HG03095 (cell line): ENCODE measurements around the gene GGTA1.

Source experiments
- ATAC-seq: cut with Tn5 transposase; IDR thresholded peaks from one replicate; pipeline ENCODE4 v1.9.1; 2021; ENCODE audit warnings: moderate library complexity; ENCODE audit not compliant: unreplicated experiment

The GGTA1 gene

DNA sequence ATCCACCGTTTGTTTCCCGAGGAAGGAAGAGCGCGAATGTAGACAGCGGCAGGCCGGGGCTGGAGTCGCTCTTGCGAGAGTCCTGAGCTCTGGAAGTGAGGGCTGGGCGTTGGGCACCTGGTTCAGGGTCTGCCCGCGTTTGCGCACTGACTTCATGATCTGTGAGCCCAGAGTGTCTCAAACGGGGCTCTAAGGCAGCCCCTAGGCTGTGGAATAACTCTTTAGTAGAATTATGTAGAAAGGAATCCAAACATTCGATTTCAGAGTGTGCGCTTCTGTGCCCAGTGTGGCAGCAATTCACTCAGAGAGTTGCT, 478 bp upstream of the GGTA1 start:
- ATAC-seq, result no peak

- no peak for ATAC-seq
Measured at GRCh38 chr9:121499177-121499426, 542 bp downstream of the GGTA1 start.

GRCh38 chr9:121498487-121499176, 1.0 kb downstream of the GGTA1 start:
- ATAC-seq, result peak; percentile 8

GRCh38 chr9:121498150-121498486, 1.5 kb downstream of the GGTA1 start:
- peak; percentile 70 for ATAC-seq

GRCh38 chr9:121495976-121496375, 3.7 kb downstream of the GGTA1 start:
- no peak for ATAC-seq

DNA sequence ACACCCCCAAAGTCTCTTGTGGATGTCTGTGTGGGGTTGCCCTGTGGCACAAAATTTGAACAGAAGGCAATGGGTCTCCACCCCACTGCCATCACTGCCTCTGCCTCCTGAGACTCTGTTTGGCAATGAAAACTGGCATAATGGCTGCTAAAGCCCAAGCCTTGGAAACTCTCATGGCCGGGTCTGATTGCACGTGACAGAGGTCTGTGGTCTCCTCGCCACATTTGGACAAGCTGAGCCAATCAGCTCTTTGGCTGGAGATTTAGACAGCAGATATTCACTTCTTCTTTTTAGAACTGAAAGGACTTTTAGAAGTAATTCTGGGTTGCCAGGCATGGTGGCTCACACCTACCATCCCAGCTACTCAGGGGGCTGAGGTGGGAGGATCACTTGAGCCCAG, 5.5 kb downstream of the GGTA1 start:
- ATAC-seq, result no peak

DNA sequence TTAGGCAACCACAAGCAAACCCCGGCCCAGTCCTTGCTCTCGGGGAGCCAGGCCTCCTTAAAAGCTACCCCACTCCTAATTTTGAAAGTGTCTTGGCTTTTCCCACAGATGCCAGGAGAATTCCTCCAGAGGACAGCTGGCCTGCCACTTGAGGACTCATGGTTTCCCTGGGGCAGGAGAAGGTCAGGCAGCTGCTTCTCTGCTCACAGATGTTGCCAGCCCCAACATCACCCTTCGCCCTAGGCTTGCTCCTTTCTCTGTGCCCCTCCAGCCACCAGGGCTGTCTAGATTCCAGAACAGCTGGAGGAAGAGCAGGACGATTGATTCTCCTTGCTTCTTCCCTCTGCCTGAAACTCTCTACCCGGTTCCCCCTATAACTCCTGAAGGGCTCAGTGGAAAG, 8.5 kb downstream of the GGTA1 start:
- no peak for ATAC-seq

DNA sequence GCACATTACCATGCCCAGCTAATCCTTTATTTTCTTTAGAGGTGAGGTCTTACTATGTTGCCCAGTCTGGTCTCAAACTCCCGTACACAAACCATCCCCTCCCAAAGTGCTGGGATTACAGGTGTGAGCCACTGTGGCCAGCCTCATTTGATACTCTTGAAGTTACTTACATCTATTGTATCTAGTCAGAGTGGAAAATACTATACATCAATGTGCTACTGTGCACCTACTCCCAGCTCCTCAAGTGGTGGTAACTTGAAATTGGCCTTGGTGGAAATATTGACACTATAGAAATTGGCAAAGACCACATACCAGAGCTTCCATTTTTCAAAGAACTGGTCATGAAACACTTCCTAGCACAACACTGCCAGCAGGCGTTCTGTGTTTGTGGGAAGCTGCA, 10.3 kb downstream of the GGTA1 start:
- ATAC-seq, result no peak

GRCh38 chr9:121486043-121486442, 13.6 kb downstream of the GGTA1 start:
- ATAC-seq, result no peak

GRCh38 chr9:121485623-121486022, 14.0 kb downstream of the GGTA1 start:
- no peak for ATAC-seq

GRCh38 chr9:121484651-121485446, 14.8 kb downstream of the GGTA1 start:
- no peak for ATAC-seq

- no peak for ATAC-seq
Measured at GRCh38 chr9:121483473-121484031, 16.1 kb downstream of the GGTA1 start.

- no peak for ATAC-seq
Measured at GRCh38 chr9:121483049-121483448, 16.6 kb downstream of the GGTA1 start.

DNA sequence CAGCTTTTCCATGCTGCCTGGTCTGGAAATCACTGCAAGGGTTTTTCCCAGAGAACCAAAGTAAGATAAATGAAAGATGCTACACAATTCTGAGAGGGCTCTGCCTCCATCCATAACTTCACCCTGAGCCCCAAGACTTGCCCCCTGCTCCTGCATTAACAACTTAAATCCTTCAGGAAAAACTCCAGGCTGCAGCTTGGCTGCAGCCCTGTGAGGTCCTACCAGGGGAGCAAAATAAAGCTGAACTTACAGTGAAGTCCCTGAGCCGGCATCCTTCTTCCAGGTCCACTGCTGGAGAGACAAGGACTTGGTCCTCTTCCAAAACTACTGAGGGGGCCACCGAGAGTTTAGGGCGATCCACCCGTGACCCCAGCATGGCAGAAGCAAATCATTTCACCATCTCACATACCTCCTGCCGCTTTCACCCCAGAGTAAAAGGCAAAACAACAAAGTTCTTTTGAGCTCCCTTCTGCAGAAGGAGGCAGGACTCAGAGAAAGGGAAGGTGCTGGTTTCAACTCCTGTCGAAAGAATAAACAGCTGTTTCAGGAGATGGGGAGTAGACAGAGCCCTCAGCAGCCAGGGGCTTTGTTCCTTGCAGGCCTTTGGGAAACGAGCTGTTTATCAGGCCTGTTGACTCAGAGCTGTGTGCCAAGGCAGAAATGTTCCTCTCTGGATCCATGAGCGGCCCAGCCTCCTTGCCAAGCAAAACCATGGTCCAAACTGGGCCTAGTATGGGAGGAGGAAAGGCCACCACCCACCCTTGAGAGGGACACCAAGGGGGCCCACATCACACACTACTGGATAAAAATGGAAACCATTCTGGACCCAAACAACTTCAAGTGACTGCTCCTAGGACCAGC, 20.6 kb downstream of the GGTA1 start:
- no peak for ATAC-seq

GRCh38 chr9:121476156-121476555, 23.5 kb downstream of the GGTA1 start:
- no peak for ATAC-seq

DNA sequence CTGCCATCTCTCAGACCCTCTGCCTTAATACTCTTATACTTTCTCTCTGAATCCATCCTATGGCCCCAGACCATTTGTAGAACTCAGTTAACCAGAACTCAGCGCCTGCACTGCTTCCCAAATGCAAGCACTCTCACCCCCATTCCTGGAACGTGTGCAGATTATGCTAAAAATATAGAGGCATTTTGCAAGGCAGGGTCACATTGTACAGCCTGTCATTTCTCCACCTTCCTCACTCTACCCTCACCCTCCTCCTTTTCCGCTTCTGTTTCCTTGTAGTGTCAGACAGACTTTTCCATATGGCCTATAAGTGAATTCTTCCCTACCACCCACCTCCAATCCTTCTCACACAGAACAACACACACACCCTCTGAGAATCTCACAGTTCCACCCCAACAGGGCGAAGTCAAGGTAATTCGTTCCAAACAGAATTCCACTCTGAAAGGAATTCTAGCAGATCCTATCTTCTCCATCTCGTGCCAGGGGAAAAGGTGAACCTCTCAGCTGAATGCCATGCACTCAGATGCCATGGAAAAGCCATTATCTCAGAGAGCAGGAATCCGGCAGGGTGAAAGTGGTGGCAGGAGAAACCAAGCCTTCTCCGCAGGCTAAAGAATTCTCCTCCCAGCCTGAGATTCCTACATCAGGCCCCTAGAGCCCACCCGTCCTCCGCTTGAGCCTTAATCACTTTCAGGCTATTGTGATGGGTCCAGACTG, 25.3 kb downstream of the GGTA1 start:
- no peak for ATAC-seq

DNA sequence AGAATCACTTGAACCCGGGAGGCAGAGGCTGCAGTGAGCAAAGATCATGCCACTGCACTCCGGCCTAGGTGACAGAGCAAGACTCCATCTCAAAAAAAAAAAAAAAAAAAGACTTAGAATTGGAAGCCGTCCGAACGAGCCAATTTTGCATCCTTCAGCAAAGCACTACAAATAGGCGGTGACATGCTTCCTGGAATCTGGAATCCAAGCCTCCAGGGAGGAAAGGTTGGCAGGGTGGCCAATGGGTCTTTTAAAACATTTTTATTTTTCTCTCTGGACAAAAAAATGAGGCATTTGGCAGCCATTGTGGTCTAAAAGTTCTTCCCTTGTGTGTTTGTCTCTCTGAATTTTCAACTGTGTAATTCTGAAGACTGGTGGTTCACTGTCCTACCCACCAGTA, 26.4 kb downstream of the GGTA1 start:
- no peak for ATAC-seq

- no peak for ATAC-seq
Measured at GRCh38 chr9:121472446-121472845, 27.2 kb downstream of the GGTA1 start.

DNA sequence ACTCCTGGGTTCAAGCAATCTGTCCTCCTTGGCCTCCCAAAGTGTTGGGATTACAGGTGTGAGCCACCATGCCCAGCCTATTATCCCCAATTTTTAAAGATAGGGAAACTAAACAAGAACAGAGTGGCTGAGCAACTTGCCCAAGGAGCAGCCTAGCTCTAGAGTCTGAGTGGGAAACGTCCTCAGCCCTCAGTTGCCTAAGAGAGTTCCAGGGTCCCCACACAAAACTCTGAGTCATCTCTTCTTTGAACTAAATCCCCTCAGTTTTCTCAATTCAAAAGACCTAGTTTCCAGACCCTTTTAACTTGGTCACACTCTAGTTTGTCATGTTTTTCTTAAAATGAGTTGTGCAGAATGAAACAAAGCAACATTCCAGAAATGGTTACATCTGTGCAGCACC, 33.5 kb downstream of the GGTA1 start:
- ATAC-seq, result no peak

- ATAC-seq, result no peak
Measured at GRCh38 chr9:121464968-121465367, 34.7 kb downstream of the GGTA1 start.
